K562 (cell line): ENCODE data around the gene FAM83D. TPM values are rescaled to one million over a fixed set of nuclear protein-coding genes. Genes with fewer than 3 reads are reported as not detected.

ENCODE experiments used
- ARNT ChIP-seq, 2 experiments: fragments of 450-650 bp; IDR thresholded peaks; 2 replicates each; pipeline ENCODE4 v1.6.1; 2016; ENCODE audit warnings: mild to moderate bottlenecking in 1 of 2
- CBX1 ChIP-seq: sonication (generic); IDR thresholded peaks from 2 replicates; pipeline ENCODE4 v1.6.1; 2016; ENCODE audit warnings: antibody characterized with exemption, low read depth, mild to moderate bottlenecking
- CREM ChIP-seq: IDR thresholded peaks from 2 replicates; pipeline ENCODE4 v1.6.1; 2014; ENCODE audit warnings: antibody characterized with exemption, low read depth
- DDX20 ChIP-seq: fragments of 450-650 bp; IDR thresholded peaks from 2 replicates; pipeline ENCODE4 v1.6.1; 2016; ENCODE audit warnings: missing genetic modification characterization, low read depth, mild to moderate bottlenecking, missing compliant biosample characterization, moderate library complexity
- FOXA3 ChIP-seq, 2 experiments: fragments of 450-650 bp in 1 of 2; sonication (generic) in 1 of 2; formaldehyde crosslinking; IDR thresholded peaks in 1 of 2; conservative IDR thresholded peaks in 1 of 2; 2 replicates each; pipeline versions ENCODE4 v1.4.0 to v1.8.0; 2020 to 2022; ENCODE audit warnings: mild to moderate bottlenecking in 2 of 2, missing genetic modification reagents in 1 of 2
- KLF1 ChIP-seq: fragments of 450-650 bp; IDR thresholded peaks from 2 replicates; pipeline ENCODE4 v1.6.1; 2016; ENCODE audit warnings: missing genetic modification characterization, missing compliant biosample characterization
- MAX ChIP-seq: sonication (generic); formaldehyde crosslinking; IDR thresholded peaks from 2 replicates; pipeline ENCODE4 v1.9.0; 2022; ENCODE audit warnings: mild to moderate bottlenecking, missing genetic modification reagents
- MBD1 ChIP-seq: fragments of 250-450 bp; sonication (Bioruptor Pico); IDR thresholded peaks from 2 replicates; pipeline ENCODE4 v1.8.0; 2022; ENCODE audit warnings: inconsistent platforms
- MBD2 ChIP-seq: sonication (generic); IDR thresholded peaks from 2 replicates; pipeline ENCODE4 v1.6.1; 2016; ENCODE audit warnings: low read depth, borderline replicate concordance
- MLLT1 ChIP-seq, 2 experiments: fragments of 450-650 bp; IDR thresholded peaks; 2 replicates each; pipeline ENCODE4 v1.6.1; 2016
- NCOR1 ChIP-seq: fragments of 450-650 bp; IDR thresholded peaks from 2 replicates; pipeline ENCODE4 v1.6.1; 2016; ENCODE audit warnings: mild to moderate bottlenecking, moderate library complexity
- PHF8 ChIP-seq: fragments of 200-600 bp; sonication (generic); IDR thresholded peaks from 2 replicates; pipeline ENCODE4 v1.6.1; 2012; ENCODE audit warnings: mixed run types, mild to moderate bottlenecking, inconsistent platforms, low read length, moderate library complexity, borderline replicate concordance
- STAT5B ChIP-seq: fragments of 250-450 bp; sonication (Bioruptor Pico); IDR thresholded peaks from 2 replicates; pipeline ENCODE4 v1.8.0; 2021; ENCODE audit warnings: mild to moderate bottlenecking, inconsistent platforms
- U2AF1 ChIP-seq: fragments of 200-400 bp; formaldehyde crosslinking; optimal IDR thresholded peaks from 2 replicates; pipeline ENCODE3; 2017; ENCODE audit warnings: mild to moderate bottlenecking, low read depth, low read length, moderate library complexity
- ZKSCAN8 ChIP-seq: fragments of 200-800 bp; sonication (Bioruptor generic); IDR thresholded peaks from 2 replicates; pipeline ENCODE4 v1.6.1; 2016; ENCODE audit warnings: missing genetic modification characterization, missing compliant biosample characterization
- ZNF121 ChIP-seq: sonication (generic); formaldehyde crosslinking; conservative IDR thresholded peaks from 2 replicates; pipeline ENCODE4 v1.8.0; 2022; ENCODE audit warnings: missing genetic modification reagents
- ZNF134 ChIP-seq: fragments of 250-450 bp; sonication (Bioruptor Pico); conservative IDR thresholded peaks from 2 replicates; pipeline ENCODE4 v1.4.0; 2020
- ZNF224 ChIP-seq: sonication (generic); formaldehyde crosslinking; IDR thresholded peaks from 2 replicates; pipeline ENCODE4 v1.8.0; 2022; ENCODE audit warnings: mild to moderate bottlenecking, missing genetic modification reagents
- ZNF253 ChIP-seq: fragments of 250-450 bp; sonication (Bioruptor Pico); conservative IDR thresholded peaks from 2 replicates; pipeline ENCODE4 v1.6.1; 2021; ENCODE audit warnings: mild to moderate bottlenecking
- ZNF263 ChIP-seq: sonication (generic); formaldehyde crosslinking; IDR thresholded peaks from 2 replicates; pipeline ENCODE4 v1.8.0; 2022; ENCODE audit warnings: mild to moderate bottlenecking, missing genetic modification reagents, borderline replicate concordance
- ZNF518B ChIP-seq: fragments of 250-450 bp; sonication (Bioruptor Pico); IDR thresholded peaks from 2 replicates; pipeline ENCODE4 v1.5.0; 2021; ENCODE audit warnings: mild to moderate bottlenecking, moderate library complexity
- ZNF561 ChIP-seq: fragments of 450-650 bp; formaldehyde crosslinking; conservative IDR thresholded peaks from 2 replicates; pipeline ENCODE4 v1.4.0; 2020; ENCODE audit warnings: mild to moderate bottlenecking, moderate library complexity
- ZNF778 ChIP-seq: fragments of 450-650 bp; formaldehyde crosslinking; IDR thresholded peaks from 2 replicates; pipeline ENCODE4 v1.4.0; 2020; ENCODE audit warnings: mild to moderate bottlenecking, moderate library complexity
- polyA plus RNA-seq, 8 experiments: library from polyadenylated mRNA; depleted of rRNA in 4 of 8; stranded (reverse) in 5 of 8; unstranded in 3 of 8; fragments of >200 nt; fragmentation: Nextera tagmentation in 2 of 8; fragmentation: Illumina TruSeq in 1 of 8; extraction: Ambion mirVana in 2 of 8; extraction: Trizol in 1 of 8; gene quantifications; 2 replicates each; pipeline versions ENCODE4 v1.2.1 to v1.2.3, GENCODE V29; 2011 to 2014; ENCODE audit warnings: inconsistent platforms in 1 of 8, missing spikeins in 1 of 8
- total RNA-seq, 7 experiments: library from RNA; depleted of rRNA in 6 of 7; stranded (reverse); fragments of >200 nt in 6 of 7; fragmentation: Illumina TruSeq in 2 of 7; extraction: Trizol in 2 of 7; gene quantifications; 2 replicates each; pipeline versions ENCODE4 v1.2.1 to v1.2.3, GENCODE V29; 2011 to 2021; ENCODE audit warnings: low replicate concordance in 1 of 7

Gene FAM83D
- total and polyA plus RNA-seq, 9 of the 15 experiments (the other 6 are each of a cell fraction or from before 2014, with no cell fraction given): 8.2 to 66.1 (median 43.5) TPM

- TF ChIP-seq ZNF121 (CRISPR knock-in tag): no peak
- no peak for TF ChIP-seq STAT5B (CRISPR knock-in tag)
- TF ChIP-seq DDX20: no peak
- TF ChIP-seq ZNF263 (CRISPR knock-in tag): no peak
- no peak for TF ChIP-seq CREM
- no peak for TF ChIP-seq MAX (CRISPR knock-in tag)
- no peak for TF ChIP-seq U2AF1
- 0 out of 2 replicates have a peak, but pooled peaks have one; percentile 74 for TF ChIP-seq PHF8
- TF ChIP-seq MBD2: no peak
- no peak for TF ChIP-seq ZKSCAN8
- no peak for TF ChIP-seq NCOR1
- TF ChIP-seq CBX1: no peak
- no peak for TF ChIP-seq MBD1 (CRISPR knock-in tag)
- TF ChIP-seq ARNT (IDR thresholded peaks at IDR 0.05): no peak
- no peak for TF ChIP-seq KLF1 (tag)
- no peak for TF ChIP-seq ZNF778 (CRISPR knock-in tag)
- TF ChIP-seq ZNF134 (CRISPR knock-in tag): no peak
- TF ChIP-seq FOXA3 (CRISPR knock-in tag; conservative IDR thresholded peaks at IDR 0.05 in 1 of 2, IDR thresholded peaks at IDR 0.05 in 1 of 2): no peak
- no peak for TF ChIP-seq ZNF253
- peak in 1 of 2 experiments; percentile 39; a peak in 1 of 4 replicates for TF ChIP-seq MLLT1 (IDR thresholded peaks at IDR 0.05)
- no peak for TF ChIP-seq ZNF518B (CRISPR knock-in tag)
- no peak for TF ChIP-seq ZNF224 (CRISPR knock-in tag)
- TF ChIP-seq ZNF561 (CRISPR knock-in tag): no peak
These were observed 35.4 kb downstream of the FAM83D start (continued) for GRCh38 chr20:38961530-38962043.
